HUES64 (cell line): ENCODE measurements around the gene PRXL2A. TPM values are rescaled to one million over a fixed set of nuclear protein-coding genes. Genes with fewer than 3 reads are reported as not detected.
"Not testable (repeated sequence)": the region's sequence is repeated elsewhere in the genome, so short reads cannot be mapped to it uniquely, and the experiment has no call there.

Source experiments
- H3K27ac ChIP-seq: 2 replicates; pipeline ENCODE4 v1.7.0; 2013; ENCODE audit warnings: low read depth, low read length, inconsistent platforms
- H3K27me3 ChIP-seq: 2 replicates; pipeline ENCODE4 v1.6.1; 2013; ENCODE audit warnings: mild to moderate bottlenecking, low read length; ENCODE audit not compliant: insufficient read depth
- H3K36me3 ChIP-seq: 2 replicates; pipeline ENCODE4 v1.6.1; 2013; ENCODE audit warnings: mild to moderate bottlenecking, low read length; ENCODE audit not compliant: insufficient read depth
- H3K4me1 ChIP-seq: 2 replicates; pipeline ENCODE4 v1.6.1; 2013; ENCODE audit warnings: mild to moderate bottlenecking, low read length, moderate library complexity; ENCODE audit not compliant: insufficient read depth
- H3K4me3 ChIP-seq: 2 replicates; pipeline ENCODE4 v1.5.1; 2013; ENCODE audit warnings: mild to moderate bottlenecking, low read length, moderate library complexity
- H3K9ac ChIP-seq: 2 replicates; pipeline ENCODE4 v1.6.1; 2013; ENCODE audit warnings: mild to moderate bottlenecking, low read depth, low read length
- H3K9me3 ChIP-seq: 2 replicates; pipeline ENCODE4 v1.6.1; 2013; ENCODE audit warnings: low read depth, low read length; ENCODE audit not compliant: insufficient read depth
- WGBS: fragments of 150-250, 120-280 bp; methylation state at CpG from one replicate; pipeline ENCODE4 v1.1.7; 2013; ENCODE audit warnings: missing lambda C conversion rate; 5-methylcytosine and 5-hydroxymethylcytosine counted together
- polyA plus RNA-seq, 2 experiments: library from polyadenylated mRNA; stranded (reverse); fragments of 50-300 nt; gene quantifications; one replicate each; pipeline ENCODE4 v1.2.3, GENCODE V29; 2013

PRXL2A gene
- 57.6 TPM for polyA plus RNA-seq (2013, experiment 1 of 2)
- 69.2 TPM for polyA plus RNA-seq (2013, experiment 2 of 2)

DNA sequence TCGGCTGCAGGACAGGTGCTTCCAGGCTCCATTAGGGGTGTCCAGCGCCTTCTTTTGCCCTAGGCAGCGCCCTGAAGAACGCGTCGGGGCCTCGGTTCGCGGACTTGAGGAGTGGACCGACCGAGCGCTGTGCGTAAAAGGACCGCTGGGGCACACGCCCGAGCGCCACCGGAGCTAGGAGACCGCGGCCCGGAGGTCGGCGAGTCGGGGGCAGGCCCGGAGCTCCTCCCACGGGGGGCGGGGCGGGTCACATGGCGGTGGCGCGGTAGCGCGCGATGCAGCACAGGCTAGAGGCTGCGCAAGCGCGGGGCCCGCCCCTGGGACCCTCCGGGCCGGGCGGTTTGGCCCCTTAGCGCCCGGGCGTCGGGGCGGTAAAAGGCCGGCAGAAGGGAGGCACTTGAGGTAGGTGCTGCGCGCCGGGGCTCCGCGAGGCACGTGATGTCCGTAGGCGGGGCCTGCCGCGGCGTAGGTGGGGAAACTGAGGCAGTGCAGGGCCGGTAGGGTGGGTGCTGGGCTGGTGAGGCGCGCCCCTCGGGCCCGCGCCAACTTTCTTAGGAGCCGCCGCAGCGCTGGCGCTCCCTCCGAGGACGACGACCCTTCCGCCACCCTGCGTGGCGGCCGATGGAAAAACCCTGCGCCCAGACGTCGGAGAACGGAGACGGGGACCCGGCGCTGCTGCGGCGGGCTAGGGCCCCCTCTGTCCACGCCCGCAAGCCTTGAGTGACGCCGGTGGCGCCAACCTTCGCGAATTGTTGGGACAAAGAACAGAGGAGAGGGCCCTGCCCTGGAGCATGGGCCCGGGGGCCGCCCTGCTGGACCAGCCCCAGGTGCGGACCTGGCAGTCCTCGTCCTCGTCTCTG, at the start of gene PRXL2A:
Gene PRXL2A (plus strand): TSS at position 310 of the 860 bp plus-strand sequence. CDS start 11,917 bp downstream, outside the sequence.
- Histone ChIP-seq H3K27ac (peak within 1 kb of the TSS; percentile 62; the same call in 1 of the 2 replicates), H3K4me1 (peaks cover 27% of the 10 kb centered on the region), H3K36me3 (no peaks in the 10 kb centered on the region; the same call in 1 of the 2 replicates), H3K4me3 (peak within 1 kb of the TSS; percentile 77), H3K9ac (peak within 1 kb of the TSS; percentile 83), H3K27me3 (peaks cover 25% of the 10 kb centered on the region), H3K9me3 (no peaks in the 10 kb centered on the region)
- 1% methylated on average over 96 of the region's 96 CpGs for WGBS

GRCh38 chr10:80358925-80359324, 49.4 kb upstream of the PRXL2A start:
- not testable (repeated sequence) for H3K36me3 ChIP-seq, H3K9me3 ChIP-seq, H3K4me1 ChIP-seq, H3K27ac ChIP-seq, H3K9ac ChIP-seq, H3K4me3 ChIP-seq
- 100% methylated on average over 2 of the region's 2 CpGs for WGBS
- peaks cover 34% of the 10 kb centered on the region for H3K27me3 ChIP-seq

DNA sequence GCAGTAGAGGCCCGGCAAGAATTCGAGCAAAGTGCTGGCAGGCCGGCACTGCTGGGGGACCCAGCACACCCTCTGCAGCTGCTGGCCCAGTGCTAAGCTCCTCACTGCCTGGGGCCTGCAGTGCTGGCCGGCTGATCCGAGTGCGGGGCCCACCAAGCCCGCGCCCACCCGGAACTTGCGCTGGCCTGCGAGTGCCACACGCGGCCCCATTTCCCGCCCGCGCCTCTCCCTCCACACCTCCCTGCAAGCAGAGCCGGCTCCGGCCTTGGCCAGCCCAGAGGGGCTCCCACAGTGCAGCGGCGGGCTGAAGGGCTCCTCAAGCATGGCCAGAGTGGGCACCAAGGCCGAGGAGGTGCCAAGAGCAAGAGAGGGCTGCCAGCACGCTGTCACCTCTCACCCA, 48.7 kb upstream of the PRXL2A start:
- Histone ChIP-seq H3K27me3 (peaks cover 31% of the 10 kb centered on the region), H3K9ac (no peak overlapping the region)

DNA sequence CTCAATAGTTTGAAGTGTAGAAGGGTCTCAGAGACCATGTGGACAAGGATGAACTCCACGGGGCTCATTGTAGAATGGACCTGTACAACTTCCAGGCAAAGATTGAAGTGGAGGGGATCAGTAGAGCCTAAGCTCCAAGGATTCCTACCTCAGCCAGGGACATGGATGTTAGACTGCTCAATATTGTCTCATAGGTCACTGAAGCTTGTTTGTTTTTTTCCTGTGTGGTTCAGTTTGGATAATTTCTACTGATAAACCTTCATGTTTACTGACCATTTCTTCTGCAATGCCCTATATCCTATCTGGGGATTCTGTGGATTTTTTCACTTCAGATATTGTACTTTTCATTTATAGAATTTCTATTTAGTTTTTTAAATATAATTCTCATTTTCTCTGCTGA, 42.8 kb upstream of the PRXL2A start:
- Histone ChIP-seq H3K9me3 (peaks cover 22% of the 10 kb centered on the region), H3K9ac (no peak overlapping the region), H3K36me3 (peaks cover 9% of the 10 kb centered on the region), H3K27ac (no peak overlapping the region), H3K27me3 (no peaks in the 10 kb centered on the region), H3K4me3 (no peak overlapping the region), H3K4me1 (no peaks in the 10 kb centered on the region)
- 98% methylated on average over 1 of the region's 1 CpG for WGBS

More for the DNA sequence above, 48.7 kb upstream of the PRXL2A start:
- WGBS = 96% methylated on average over 22 of the region's 22 CpGs
- Histone ChIP-seq H3K36me3 (no peaks in the 10 kb centered on the region), H3K9me3 (no peaks in the 10 kb centered on the region), H3K4me1 (0 out of 2 replicates have a peak, but pooled peaks cover 3% of the 10 kb centered on the region), H3K27ac (no peak overlapping the region), H3K4me3 (no peak overlapping the region)

- Histone ChIP-seq H3K4me3 (no peak overlapping the region), H3K36me3 (peaks cover 9% of the 10 kb centered on the region), H3K27me3 (no peaks in the 10 kb centered on the region), H3K27ac (no peak overlapping the region), H3K9ac (no peak overlapping the region), H3K9me3 (peaks cover 19% of the 10 kb centered on the region), H3K4me1 (no peaks in the 10 kb centered on the region)
- 84% methylated on average over 6 of the region's 6 CpGs for WGBS
These were observed 36.9 kb upstream of the PRXL2A start for GRCh38 chr10:80371467-80371866.

DNA sequence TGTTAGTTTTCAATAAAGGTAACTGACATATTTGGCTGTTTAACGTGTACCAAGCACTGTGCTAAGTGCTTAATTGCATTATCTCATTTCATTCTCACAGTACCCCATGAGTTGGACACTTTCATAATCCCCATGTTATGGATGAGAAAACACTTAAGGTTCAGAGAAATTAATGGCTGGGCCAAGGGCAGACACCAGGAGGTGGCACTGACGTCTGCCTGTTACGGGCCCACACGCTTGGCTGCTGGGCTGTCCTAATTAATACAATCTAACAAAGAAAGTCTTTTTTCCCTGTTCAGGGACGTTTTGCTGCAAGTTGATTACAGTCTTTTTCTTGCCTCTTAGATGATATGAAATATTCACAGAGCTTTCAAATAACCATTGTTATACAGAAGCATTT, 35.7 kb upstream of the PRXL2A start:
- Histone ChIP-seq H3K4me3 (no peak overlapping the region), H3K9ac (no peak overlapping the region), H3K4me1 (no peaks in the 10 kb centered on the region), H3K27ac (no peak overlapping the region), H3K27me3 (no peaks in the 10 kb centered on the region), H3K36me3 (0 out of 2 replicates have a peak, but pooled peaks cover under 1% of the 10 kb centered on the region), H3K9me3 (peaks cover 7% of the 10 kb centered on the region)
- 95% methylated on average over 5 of the region's 5 CpGs for WGBS

GRCh38 chr10:80373502-80373901, 34.8 kb upstream of the PRXL2A start:
- Histone ChIP-seq H3K36me3 (no peaks in the 10 kb centered on the region), H3K9me3 (no peaks in the 10 kb centered on the region), H3K27ac (no peak overlapping the region), H3K9ac (no peak overlapping the region), H3K27me3 (no peaks in the 10 kb centered on the region), H3K4me1 (no peaks in the 10 kb centered on the region), H3K4me3 (no peak overlapping the region)
- WGBS = 82% methylated on average over 2 of the region's 2 CpGs

DNA sequence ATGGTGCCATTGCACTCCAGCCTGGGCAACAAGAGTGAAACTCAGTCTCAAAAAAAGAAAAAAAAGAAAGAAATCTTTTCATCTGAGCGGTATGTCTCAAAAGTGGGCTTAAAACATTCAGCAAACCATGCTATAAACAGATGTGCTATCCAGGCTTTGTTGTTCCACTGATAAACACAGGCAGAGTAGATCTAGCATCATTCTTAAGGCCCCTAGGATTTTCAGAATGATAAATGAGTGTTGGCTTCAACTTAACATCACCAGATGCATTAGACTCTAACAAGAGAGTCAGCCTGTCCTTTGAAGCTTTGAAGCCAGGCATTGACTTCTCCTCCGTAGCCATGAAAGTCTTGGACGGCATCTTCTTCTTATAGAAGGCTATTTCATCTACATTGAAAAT, 28.6 kb upstream of the PRXL2A start:
- Histone ChIP-seq H3K4me3 (no peak overlapping the region), H3K9me3 (no peaks in the 10 kb centered on the region), H3K27ac (no peak overlapping the region), H3K27me3 (no peaks in the 10 kb centered on the region), H3K36me3 (no peaks in the 10 kb centered on the region), H3K9ac (no peak overlapping the region), H3K4me1 (no peaks in the 10 kb centered on the region)
- WGBS = 97% methylated on average over 3 of the region's 3 CpGs

GRCh38 chr10:80380185-80380584, 28.2 kb upstream of the PRXL2A start:
- no peak overlapping the region for H3K4me3 ChIP-seq
- no peaks in the 10 kb centered on the region for H3K27me3 ChIP-seq
- no peaks in the 10 kb centered on the region for H3K9me3 ChIP-seq
- no peak overlapping the region for H3K27ac ChIP-seq
- H3K36me3 ChIP-seq = no peaks in the 10 kb centered on the region
- WGBS = 93% methylated on average over 4 of the region's 4 CpGs
- H3K4me1 ChIP-seq = no peaks in the 10 kb centered on the region
- H3K9ac ChIP-seq = no peak overlapping the region

- Histone ChIP-seq H3K9me3 (no peaks in the 10 kb centered on the region), H3K27ac (no peak overlapping the region), H3K27me3 (no peaks in the 10 kb centered on the region), H3K36me3 (no peaks in the 10 kb centered on the region), H3K9ac (no peak overlapping the region), H3K4me1 (no peaks in the 10 kb centered on the region), H3K4me3 (no peak overlapping the region)
- WGBS = 29% methylated on average over 3 of the region's 4 CpGs
These were observed 25.4 kb upstream of the PRXL2A start for GRCh38 chr10:80382989-80383388.

GRCh38 chr10:80390740-80391139, 17.6 kb upstream of the PRXL2A start:
- Histone ChIP-seq H3K4me1 (no peaks in the 10 kb centered on the region), H3K4me3 (no peak overlapping the region), H3K36me3 (no peaks in the 10 kb centered on the region), H3K27me3 (no peaks in the 10 kb centered on the region), H3K9ac (no peak overlapping the region), H3K9me3 (no peaks in the 10 kb centered on the region), H3K27ac (no peak overlapping the region)
- 95% methylated on average over 9 of the region's 9 CpGs for WGBS
